ENCODE results near the gene TSKU. TPM values are rescaled to one million over a fixed set of nuclear protein-coding genes. Genes with fewer than 3 reads are reported as not detected.
A peak's percentile ranks its signal among the peaks of the same experiment; 100 is the strongest.
"Not testable (repeated sequence)": the region's sequence is repeated elsewhere in the genome, so short reads cannot be mapped to it uniquely, and the experiment has no call there.

Gene TSKU
- total RNA-seq, 8 experiments from 2014 or later: 12.1 to 95.3 (median 23.0) TPM

DNA sequence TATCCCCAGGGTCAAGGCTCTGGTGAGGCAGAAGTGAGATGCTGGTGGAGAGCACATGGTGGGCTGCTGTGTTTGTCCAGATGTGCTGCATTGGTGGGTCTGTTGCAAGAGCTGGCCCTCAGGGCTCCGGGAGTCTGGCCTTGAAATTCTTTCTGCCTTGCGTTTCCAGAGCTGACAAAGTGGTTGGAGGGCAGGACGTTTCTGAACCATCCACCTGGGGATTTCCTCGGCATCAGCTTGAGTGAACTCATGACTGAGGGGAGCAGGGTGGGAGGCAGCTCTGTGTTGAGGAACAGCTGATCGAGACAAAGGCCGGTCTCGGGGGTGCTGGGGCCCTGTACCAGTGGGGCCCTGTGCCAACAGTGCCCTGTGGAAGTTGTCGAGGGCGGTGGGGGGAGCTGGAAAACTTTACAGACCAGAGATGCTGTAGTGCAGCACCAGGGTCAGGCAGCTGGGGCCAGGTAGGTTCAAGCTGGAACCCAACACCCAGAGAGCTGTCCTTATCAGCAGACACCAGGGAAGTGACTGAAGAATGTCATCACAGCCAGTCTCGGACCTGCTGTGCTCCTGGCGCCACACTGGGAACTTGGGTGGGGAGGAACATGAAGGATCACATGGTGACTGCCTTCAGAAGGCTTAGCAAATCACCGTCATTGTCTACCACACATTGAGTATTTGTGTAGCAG is 4.9 kb downstream of the TSKU start:
- WGBS, 10 experiments: 33 to 100% (median 70%) methylated on average over 1 to 5 of the region's 12 CpGs; no CpG with 5 or more reads in 4 of the 10 experiments
- in situ Hi-C loops (cut with MboI; ENCODE audit: low pct_unique_long_range_greater_than_20kb in 2 of 9, low sequenced_read_pairs in 9 of 9, unreplicated experiment in 9 of 9): loop anchor here in 1 of 9 experiments (10.0 kb wide), 1 partner anchor 53 kb away; no protein-coding TSS in a partner anchor
- no peak overlapping the region for H3K4me3 ChIP-seq
- peaks cover 20 to 22% of the 10 kb centered on the region in 2 donors for H3K4me1 ChIP-seq (replicated peaks in 1 of 2)
- no peak for ATAC-seq (replicated peaks in 6 of 8)
- no peak overlapping the region for H3K27ac ChIP-seq

DNA sequence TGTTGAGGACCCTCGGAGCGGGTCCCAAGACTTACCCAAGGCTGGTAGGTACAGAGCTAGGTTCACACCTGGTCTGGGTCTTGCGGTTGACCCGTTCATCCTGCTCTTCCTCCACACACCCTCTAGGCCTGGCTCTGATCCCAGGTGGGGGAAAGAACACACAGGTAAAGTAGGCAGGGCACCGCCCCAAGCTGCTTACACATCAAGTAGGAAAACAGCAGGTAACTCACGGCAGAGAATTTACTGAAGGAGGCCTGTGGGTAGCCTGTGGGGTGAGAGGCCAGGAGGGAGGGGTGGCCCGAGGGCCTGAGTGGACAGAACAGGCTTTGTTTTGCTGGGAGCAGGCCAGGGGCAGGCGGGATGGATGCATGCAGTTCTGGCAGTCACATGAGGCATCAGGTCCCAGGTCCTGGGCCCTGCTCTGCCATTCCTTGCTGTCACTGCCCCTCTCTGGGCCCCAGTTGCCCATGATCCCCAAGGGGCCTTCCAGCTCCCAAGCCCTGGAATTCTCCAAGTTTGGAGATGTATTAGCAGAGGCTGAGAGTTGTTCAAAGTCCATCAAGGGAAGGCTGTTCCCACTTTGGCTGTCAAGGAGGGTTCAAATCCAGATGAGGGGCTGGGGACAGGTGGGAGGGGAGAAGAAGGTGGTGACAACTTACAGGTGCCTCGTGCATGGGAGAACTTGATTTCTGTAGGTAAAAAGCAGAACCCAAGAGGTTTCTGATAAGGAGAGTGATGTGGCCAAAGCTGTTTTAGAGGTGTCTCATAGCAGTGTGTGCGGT is 5.7 kb downstream of the TSKU start:
- ATAC-seq (replicated peaks in 6 of 8): no peak
- in situ Hi-C loops (cut with MboI; ENCODE audit: low pct_unique_long_range_greater_than_20kb in 2 of 9, low sequenced_read_pairs in 9 of 9, unreplicated experiment in 9 of 9): loop anchor here in 1 of 9 experiments (10.0 kb wide), 1 partner anchor 54 kb away; no protein-coding TSS in a partner anchor
- Histone ChIP-seq H3K27ac (no peak overlapping the region), H3K4me1 (replicated peaks in 1 of 2) (peaks cover 28 to 30% of the 10 kb centered on the region in 2 donors), H3K4me3 (no peak overlapping the region)
- 67 to 100% (median 82%) methylated on average over 1 to 6 of the region's 10 CpGs; no CpG with 5 or more reads in 4 of the 10 experiments for WGBS, 10 experiments

GRCh38 chr11:76789443-76789719 is 6.2 kb downstream of the TSKU start:
- peaks cover 31 to 35% of the 10 kb centered on the region in 2 donors for H3K4me1 ChIP-seq (replicated peaks in 1 of 2)
- H3K4me3 ChIP-seq: no peak overlapping the region
- ATAC-seq (replicated peaks in 6 of 8): no peak
- in situ Hi-C loops (cut with MboI; ENCODE audit: low pct_unique_long_range_greater_than_20kb in 2 of 9, low sequenced_read_pairs in 9 of 9, unreplicated experiment in 9 of 9): loop anchor here in 1 of 9 experiments (10.0 kb wide), 1 partner anchor 55 kb away; no protein-coding TSS in a partner anchor
- WGBS, 10 experiments: 63 to 100% (median 75%) methylated on average over 1 to 2 of the region's 2 CpGs; no CpG with 5 or more reads in 6 of the 10 experiments
- H3K27ac ChIP-seq: no peak overlapping the region

DNA sequence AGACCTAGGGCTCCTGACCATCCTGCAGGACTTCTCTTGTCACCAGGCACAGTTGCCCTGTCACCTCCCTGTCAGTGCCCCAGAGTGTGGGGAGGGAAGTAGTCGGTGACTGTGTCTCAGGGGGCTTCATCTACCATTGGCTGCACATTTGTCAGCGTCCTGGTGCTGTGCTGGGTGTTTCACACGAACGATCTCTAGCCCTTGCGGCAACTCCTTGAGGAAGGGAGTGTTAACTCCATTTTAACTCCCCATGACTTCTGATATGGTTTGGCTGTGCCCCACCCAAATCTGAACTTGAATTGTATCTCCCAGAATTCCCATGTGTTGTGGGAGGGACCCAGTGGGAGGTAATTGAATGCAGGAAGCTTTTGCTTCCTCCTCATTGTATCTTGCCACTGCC is 7.1 kb downstream of the TSKU start:
- in situ Hi-C loops (cut with MboI; ENCODE audit: low pct_unique_long_range_greater_than_20kb in 2 of 9, low sequenced_read_pairs in 9 of 9, unreplicated experiment in 9 of 9): no loop called here
- Histone ChIP-seq H3K27ac (no peak overlapping the region), H3K4me1 (replicated peaks in 1 of 2) (peaks cover 26 to 31% of the 10 kb centered on the region in 2 donors), H3K4me3 (no peak overlapping the region)
- 40 to 100% (median 86%) methylated on average over 1 to 4 of the region's 5 CpGs; no CpG with 5 or more reads in 4 of the 10 experiments for WGBS, 10 experiments
- ATAC-seq (replicated peaks in 6 of 8): peak in 1 of 8 experiments; percentile 7

GRCh38 chr11:76791002-76791770 is 8.0 kb downstream of the TSKU start:
- H3K4me1 ChIP-seq (replicated peaks in 1 of 2): peaks cover 16 to 22% of the 10 kb centered on the region in 2 donors
- H3K27ac ChIP-seq; in situ Hi-C loops (cut with MboI; ENCODE audit: low pct_unique_long_range_greater_than_20kb in 2 of 9, low sequenced_read_pairs in 9 of 9, unreplicated experiment in 9 of 9); H3K4me3 ChIP-seq: not testable (repeated sequence)
- 0 to 100% (median 61%) methylated on average over 1 to 3 of the region's 4 CpGs for WGBS, 10 experiments
- ATAC-seq (replicated peaks in 6 of 8): peak in 3 of 8 experiments; percentile 8 to 22 (median 15)

GRCh38 chr11:76791861-76792260 is 8.7 kb downstream of the TSKU start:
- ATAC-seq (replicated peaks in 6 of 8): peak in 3 of 8 experiments; percentile 8 to 51 (median 47)
- in situ Hi-C loops (cut with MboI; ENCODE audit: low pct_unique_long_range_greater_than_20kb in 2 of 9, low sequenced_read_pairs in 9 of 9, unreplicated experiment in 9 of 9): no loop called here
- Histone ChIP-seq H3K4me1 (replicated peaks in 1 of 2) (peaks cover 13 to 17% of the 10 kb centered on the region in 2 donors), H3K4me3 (no peak overlapping the region), H3K27ac (no peak overlapping the region)
- WGBS, 10 experiments: 0 to 100% (median 75%) methylated on average over 1 to 2 of the region's 6 CpGs; no CpG with 5 or more reads in 6 of the 10 experiments

DNA sequence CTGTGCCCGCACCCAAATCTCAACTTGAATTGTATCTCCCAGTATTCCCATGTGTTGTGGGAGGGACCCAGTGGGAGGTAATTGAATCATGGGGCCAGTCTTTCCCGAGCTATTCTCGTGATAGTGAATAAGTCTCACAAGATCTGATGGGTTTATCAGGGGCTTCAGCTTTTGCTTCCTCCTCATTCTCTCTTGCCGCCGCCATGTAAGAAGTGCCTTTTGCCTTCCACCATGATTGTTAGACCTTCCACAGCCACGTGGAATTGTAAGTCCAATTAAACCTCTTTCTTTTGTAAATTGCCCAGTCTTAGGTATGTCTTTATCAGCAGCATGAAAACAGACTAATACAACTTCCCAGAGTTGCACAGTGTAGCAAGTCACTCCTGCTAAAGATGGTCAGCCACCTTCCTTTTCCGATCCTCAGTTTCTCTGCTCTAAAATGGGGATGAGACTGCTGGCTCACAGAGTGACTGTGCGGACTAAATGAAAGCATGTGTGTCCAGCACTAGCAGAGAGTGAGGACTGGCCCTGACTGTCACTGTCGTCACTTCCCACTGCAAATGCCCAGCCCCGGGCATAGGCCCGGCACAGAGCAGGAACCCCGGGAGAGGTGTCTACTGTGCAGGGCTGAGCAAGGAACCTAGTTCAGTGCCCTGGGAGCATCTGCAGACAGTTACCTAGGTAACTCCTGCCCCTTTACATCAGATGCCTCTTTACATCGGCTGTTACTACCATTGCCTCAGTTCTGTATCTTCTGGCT is 9.5 kb downstream of the TSKU start:
- 9 to 97% (median 72%) methylated on average over 1 to 9 of the region's 13 CpGs; no CpG with 5 or more reads in 1 of the 10 experiments for WGBS, 10 experiments
- ATAC-seq (replicated peaks in 6 of 8): peak in 6 of 8 experiments; percentile 3 to 34 (median 16)
- no peak overlapping the region for H3K4me3 ChIP-seq
- in situ Hi-C loops (cut with MboI; ENCODE audit: low pct_unique_long_range_greater_than_20kb in 2 of 9, low sequenced_read_pairs in 9 of 9, unreplicated experiment in 9 of 9): no loop called here
- peaks cover 13 to 17% of the 10 kb centered on the region in 2 donors for H3K4me1 ChIP-seq (replicated peaks in 1 of 2)
- H3K27ac ChIP-seq: no peak overlapping the region

GRCh38 chr11:76793391-76794291 is 10.5 kb downstream of the TSKU start:
- in situ Hi-C loops (cut with MboI; ENCODE audit: low pct_unique_long_range_greater_than_20kb in 2 of 9, low sequenced_read_pairs in 9 of 9, unreplicated experiment in 9 of 9): no loop called here
- Histone ChIP-seq H3K4me3 (no peak overlapping the region), H3K27ac (peak overlapping the region in 1 of 2 donors; percentile 12), H3K4me1 (replicated peaks in 1 of 2) (peaks cover 13 to 17% of the 10 kb centered on the region in 2 donors)
- 0 to 80% (median 46%) methylated on average over 1 to 5 of the region's 9 CpGs; no CpG with 5 or more reads in 2 of the 10 experiments for WGBS, 10 experiments
- ATAC-seq (replicated peaks in 6 of 8): peak in 6 of 8 experiments; percentile 67 to 81 (median 74)

DNA sequence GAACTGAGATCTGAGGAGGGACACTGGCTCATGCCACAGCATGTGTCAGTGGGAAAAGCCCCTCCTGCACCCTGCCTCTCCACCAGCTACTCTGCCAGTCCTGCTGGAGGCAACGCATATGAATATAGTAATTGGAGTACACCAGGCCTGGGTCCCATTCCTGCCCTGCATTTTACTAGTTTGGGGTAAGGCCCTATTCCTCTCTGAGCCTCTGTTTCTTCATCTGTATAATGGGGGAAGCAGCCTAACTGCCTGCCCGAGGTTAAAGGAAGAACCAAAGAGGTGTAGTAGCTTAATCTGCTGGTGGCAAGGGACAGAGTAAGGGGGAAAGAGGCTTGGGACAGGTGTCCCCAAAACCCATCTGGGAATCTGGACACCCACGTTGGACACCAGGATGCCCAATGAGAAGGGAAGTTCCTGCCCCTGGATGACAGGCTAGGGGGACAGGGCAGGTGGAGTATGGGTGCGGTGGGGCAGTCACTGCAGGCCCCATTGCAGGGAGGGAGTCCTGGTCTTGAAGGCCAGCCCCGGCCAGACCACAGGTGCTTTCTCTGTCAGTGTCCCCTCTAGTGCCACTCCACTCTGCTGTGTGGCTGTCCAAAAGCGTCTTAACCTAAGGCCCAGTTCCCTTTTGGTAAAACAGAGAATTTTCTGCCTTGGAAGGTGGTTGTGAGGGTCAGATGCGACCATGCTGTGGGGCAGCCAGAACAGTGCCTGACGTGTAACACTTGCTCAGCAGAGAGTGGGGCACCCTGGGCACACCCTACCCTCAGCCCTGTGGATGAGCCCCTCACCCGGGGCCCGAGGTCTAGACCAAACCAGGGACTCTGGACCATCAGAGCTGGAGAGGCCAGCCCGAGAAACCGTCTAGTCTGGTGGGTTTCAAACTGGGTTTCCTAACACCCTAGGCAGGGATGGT is 11.5 kb downstream of the TSKU start:
- Histone ChIP-seq H3K4me1 (replicated peaks in 1 of 2) (peaks cover 17% of the 10 kb centered on the region in 2 donors), H3K4me3 (no peak overlapping the region), H3K27ac (no peak overlapping the region)
- no peak for ATAC-seq (replicated peaks in 6 of 8)
- in situ Hi-C loops (cut with MboI; ENCODE audit: low pct_unique_long_range_greater_than_20kb in 2 of 9, low sequenced_read_pairs in 9 of 9, unreplicated experiment in 9 of 9): no loop called here
- 87 to 100% (median 94%) methylated on average over 1 to 5 of the region's 12 CpGs; no CpG with 5 or more reads in 3 of the 10 experiments for WGBS, 10 experiments

GRCh38 chr11:76795290-76795935 is 12.3 kb downstream of the TSKU start:
- ATAC-seq (replicated peaks in 6 of 8): no peak
- H3K4me1 ChIP-seq (replicated peaks in 1 of 2): peaks cover 17% of the 10 kb centered on the region in 2 donors
- in situ Hi-C loops (cut with MboI; ENCODE audit: low pct_unique_long_range_greater_than_20kb in 2 of 9, low sequenced_read_pairs in 9 of 9, unreplicated experiment in 9 of 9): no loop called here
- 60 to 100% (median 91%) methylated on average over 1 to 3 of the region's 21 CpGs; no CpG with 5 or more reads in 6 of the 10 experiments for WGBS, 10 experiments
- no peak overlapping the region for H3K27ac ChIP-seq
- H3K4me3 ChIP-seq: no peak overlapping the region
